ENCODE data around the gene CDRT15. TPM values are rescaled to one million over a fixed set of nuclear protein-coding genes. Genes with fewer than 3 reads are reported as not detected.

Gene CDRT15
- total RNA-seq, 1 experiment from 2014 or later: not detected

DNA sequence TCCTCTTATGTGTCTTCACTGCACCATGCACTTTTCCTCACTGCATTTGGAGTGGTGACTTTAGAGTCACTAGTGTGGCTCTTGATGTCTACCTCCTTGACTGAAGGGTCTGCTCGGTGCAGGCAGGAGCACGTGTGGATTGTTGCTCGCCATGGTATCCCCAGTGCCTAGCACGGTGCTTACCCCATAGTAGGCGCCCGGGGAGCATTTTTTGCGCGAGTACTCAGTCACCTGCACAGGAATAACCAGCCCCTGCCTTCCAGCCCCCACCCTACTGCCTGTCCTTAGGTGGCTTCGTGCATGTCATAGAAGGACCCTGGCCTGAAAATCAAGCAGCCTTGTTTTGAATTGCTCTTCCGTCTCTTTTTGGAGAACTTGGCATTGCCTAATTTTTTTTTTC, 31.3 kb downstream of the CDRT15 start:
- CTCF ChIA-PET: interaction anchor here (1.3 kb wide), 1 partner anchor 95 kb away, joined by 4 read pairs; the partner anchor contains the start of gene HS3ST3B1
- no peak overlapping the region for H3K4me3 Mint-ChIP-seq
- peaks cover 4% of the 10 kb centered on the region; the same call in 1 of the 2 replicates for H3K4me1 Mint-ChIP-seq
- POLR2A ChIA-PET: no interaction called here
- TF ChIP-seq, protein P1, sequence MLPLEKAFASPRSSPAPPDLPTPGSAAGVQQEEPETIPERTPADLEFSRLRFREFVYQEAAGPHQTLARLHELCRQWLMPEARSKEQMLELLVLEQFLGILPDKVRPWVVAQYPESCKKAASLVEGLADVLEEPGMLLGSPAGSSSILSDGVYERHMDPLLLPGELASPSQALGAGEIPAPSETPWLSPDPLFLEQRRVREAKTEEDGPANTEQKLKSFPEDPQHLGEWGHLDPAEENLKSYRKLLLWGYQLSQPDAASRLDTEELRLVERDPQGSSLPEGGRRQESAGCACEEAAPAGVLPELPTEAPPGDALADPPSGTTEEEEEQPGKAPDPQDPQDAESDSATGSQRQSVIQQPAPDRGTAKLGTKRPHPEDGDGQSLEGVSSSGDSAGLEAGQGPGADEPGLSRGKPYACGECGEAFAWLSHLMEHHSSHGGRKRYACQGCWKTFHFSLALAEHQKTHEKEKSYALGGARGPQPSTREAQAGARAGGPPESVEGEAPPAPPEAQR (CRISPR knock-in tag; IDR thresholded peaks at IDR 0.05): no peak
- TF ChIP-seq GRHL2 (CRISPR knock-in tag; IDR thresholded peaks at IDR 0.05; ENCODE audit: insufficient replicate concordance, severe bottlenecking): no peak
- no peak for TF ChIP-seq RORB (CRISPR knock-in tag; IDR thresholded peaks at IDR 0.05)
- TF ChIP-seq NR3C1 (CRISPR knock-in tag; conservative IDR thresholded peaks at IDR 0.05; ENCODE audit: low read depth): no peak
- no peak for TF ChIP-seq RELA (CRISPR knock-in tag; IDR thresholded peaks at IDR 0.05; ENCODE audit: borderline replicate concordance)
- no peak for TF ChIP-seq ATF1 (CRISPR knock-in tag; IDR thresholded peaks at IDR 0.05)
- TF ChIP-seq SP1 (CRISPR knock-in tag; conservative IDR thresholded peaks at IDR 0.05): no peak
- TF ChIP-seq NR1H2 (CRISPR knock-in tag; IDR thresholded peaks at IDR 0.05): no peak
- no peak for TF ChIP-seq ZNF317 (CRISPR knock-in tag; IDR thresholded peaks at IDR 0.05; ENCODE audit: borderline replicate concordance, low read depth)
- TF ChIP-seq ATF3 (CRISPR knock-in tag; conservative IDR thresholded peaks at IDR 0.05): no peak
- no peak for TF ChIP-seq ZBTB43 (CRISPR knock-in tag; IDR thresholded peaks at IDR 0.05)
- no peak for TF ChIP-seq FOXP4 (CRISPR knock-in tag; IDR thresholded peaks at IDR 0.05)
- TF ChIP-seq, protein P2, sequence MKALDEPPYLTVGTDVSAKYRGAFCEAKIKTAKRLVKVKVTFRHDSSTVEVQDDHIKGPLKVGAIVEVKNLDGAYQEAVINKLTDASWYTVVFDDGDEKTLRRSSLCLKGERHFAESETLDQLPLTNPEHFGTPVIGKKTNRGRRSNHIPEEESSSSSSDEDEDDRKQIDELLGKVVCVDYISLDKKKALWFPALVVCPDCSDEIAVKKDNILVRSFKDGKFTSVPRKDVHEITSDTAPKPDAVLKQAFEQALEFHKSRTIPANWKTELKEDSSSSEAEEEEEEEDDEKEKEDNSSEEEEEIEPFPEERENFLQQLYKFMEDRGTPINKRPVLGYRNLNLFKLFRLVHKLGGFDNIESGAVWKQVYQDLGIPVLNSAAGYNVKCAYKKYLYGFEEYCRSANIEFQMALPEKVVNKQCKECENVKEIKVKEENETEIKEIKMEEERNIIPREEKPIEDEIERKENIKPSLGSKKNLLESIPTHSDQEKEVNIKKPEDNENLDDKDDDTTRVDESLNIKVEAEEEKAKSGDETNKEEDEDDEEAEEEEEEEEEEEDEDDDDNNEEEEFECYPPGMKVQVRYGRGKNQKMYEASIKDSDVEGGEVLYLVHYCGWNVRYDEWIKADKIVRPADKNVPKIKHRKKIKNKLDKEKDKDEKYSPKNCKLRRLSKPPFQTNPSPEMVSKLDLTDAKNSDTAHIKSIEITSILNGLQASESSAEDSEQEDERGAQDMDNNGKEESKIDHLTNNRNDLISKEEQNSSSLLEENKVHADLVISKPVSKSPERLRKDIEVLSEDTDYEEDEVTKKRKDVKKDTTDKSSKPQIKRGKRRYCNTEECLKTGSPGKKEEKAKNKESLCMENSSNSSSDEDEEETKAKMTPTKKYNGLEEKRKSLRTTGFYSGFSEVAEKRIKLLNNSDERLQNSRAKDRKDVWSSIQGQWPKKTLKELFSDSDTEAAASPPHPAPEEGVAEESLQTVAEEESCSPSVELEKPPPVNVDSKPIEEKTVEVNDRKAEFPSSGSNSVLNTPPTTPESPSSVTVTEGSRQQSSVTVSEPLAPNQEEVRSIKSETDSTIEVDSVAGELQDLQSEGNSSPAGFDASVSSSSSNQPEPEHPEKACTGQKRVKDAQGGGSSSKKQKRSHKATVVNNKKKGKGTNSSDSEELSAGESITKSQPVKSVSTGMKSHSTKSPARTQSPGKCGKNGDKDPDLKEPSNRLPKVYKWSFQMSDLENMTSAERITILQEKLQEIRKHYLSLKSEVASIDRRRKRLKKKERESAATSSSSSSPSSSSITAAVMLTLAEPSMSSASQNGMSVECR (CRISPR knock-in tag; IDR thresholded peaks at IDR 0.05; ENCODE audit: borderline replicate concordance): no peak
- TF ChIP-seq ZNF219 (CRISPR knock-in tag; IDR thresholded peaks at IDR 0.05; ENCODE audit: borderline replicate concordance): no peak
- TF ChIP-seq, protein P3, sequence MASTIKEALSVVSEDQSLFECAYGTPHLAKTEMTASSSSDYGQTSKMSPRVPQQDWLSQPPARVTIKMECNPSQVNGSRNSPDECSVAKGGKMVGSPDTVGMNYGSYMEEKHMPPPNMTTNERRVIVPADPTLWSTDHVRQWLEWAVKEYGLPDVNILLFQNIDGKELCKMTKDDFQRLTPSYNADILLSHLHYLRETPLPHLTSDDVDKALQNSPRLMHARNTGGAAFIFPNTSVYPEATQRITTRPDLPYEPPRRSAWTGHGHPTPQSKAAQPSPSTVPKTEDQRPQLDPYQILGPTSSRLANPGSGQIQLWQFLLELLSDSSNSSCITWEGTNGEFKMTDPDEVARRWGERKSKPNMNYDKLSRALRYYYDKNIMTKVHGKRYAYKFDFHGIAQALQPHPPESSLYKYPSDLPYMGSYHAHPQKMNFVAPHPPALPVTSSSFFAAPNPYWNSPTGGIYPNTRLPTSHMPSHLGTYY (CRISPR knock-in tag; IDR thresholded peaks at IDR 0.05): no peak
- TF ChIP-seq FOXJ3 (CRISPR knock-in tag; IDR thresholded peaks at IDR 0.05; ENCODE audit: borderline replicate concordance): no peak
- no peak for TF ChIP-seq NR2C2 (CRISPR knock-in tag; IDR thresholded peaks at IDR 0.05)
- ATAC-seq (no peak), DNase-seq (ENCODE audit: low spot score) (no peak)
- 0 out of 2 replicates have a peak overlapping the region, but pooled peaks have one; percentile 28 for H3K27ac Mint-ChIP-seq
- no peaks in the 10 kb centered on the region for H3K27me3 Mint-ChIP-seq (ENCODE audit: low read depth)
- H3K9me3 Mint-ChIP-seq: no peaks in the 10 kb centered on the region
- H3K36me3 Mint-ChIP-seq: peaks cover 12% of the 10 kb centered on the region

Data from WTC11 (cell line).